DLD1 (cell line): ENCODE data around the gene MARCHF11.

Source experiments
- in situ Hi-C: cut with HindIII; loops from 2 replicates; pipeline ENCODE4 v1.10.0; 2017; ENCODE audit warnings: low sequenced_read_pairs

MARCHF11 gene

DNA sequence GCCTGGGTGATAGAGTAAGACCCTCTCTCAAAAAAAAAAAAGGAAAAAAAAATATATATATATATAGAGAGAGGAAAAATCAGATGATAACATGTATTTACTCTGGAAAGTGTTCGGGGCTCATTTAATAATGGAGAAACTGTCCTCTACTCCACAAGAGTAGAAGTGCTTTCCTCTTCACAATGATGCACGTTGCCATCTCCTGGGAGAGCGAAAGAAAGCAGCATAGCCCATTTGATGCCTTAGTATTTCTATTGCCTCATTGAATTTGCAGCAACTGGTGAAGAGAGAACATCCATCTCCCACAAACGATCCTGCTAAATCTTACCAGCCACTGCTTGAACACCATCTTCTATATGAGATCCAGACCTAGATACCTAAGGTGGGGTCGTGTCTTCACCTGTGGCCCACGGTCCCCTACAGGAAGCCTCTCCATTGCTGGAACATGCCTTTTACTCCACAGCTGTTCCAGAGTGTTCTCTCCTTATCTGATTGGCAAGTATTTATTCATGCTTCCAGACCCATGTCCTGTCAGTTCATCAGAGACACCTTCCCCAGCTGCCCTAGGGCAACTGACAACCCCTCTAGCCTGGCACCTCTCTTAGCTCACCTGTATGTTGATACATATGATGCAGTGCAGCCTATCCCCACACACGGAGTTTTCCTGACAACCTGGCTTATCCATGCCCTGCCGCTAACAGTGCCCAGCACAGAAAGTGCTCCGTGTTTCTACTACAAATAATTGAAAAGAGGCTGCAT, 115.3 kb downstream of the MARCHF11 start:
- in situ Hi-C loops: no loop called here

DNA sequence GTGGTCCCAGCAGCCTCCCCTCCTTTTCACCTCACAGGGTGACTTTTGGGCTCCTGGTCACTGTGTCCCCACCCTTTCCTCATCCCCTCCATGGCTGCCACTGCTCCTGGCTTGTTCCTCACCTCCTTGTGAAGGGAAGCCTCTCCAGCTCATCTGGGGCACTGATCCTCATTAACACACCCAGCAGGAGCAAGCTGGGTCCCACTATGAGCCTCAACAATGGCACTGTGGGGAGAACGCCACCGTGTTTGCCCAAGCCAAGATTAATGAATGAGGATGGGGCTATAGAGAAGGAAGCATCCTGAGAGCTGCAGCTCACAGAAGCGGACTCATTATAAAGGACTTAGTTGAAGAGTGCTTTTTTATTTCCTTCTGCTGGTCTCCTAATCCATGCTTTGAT, 118.4 kb downstream of the MARCHF11 start:
- in situ Hi-C loops: no loop called here

DNA sequence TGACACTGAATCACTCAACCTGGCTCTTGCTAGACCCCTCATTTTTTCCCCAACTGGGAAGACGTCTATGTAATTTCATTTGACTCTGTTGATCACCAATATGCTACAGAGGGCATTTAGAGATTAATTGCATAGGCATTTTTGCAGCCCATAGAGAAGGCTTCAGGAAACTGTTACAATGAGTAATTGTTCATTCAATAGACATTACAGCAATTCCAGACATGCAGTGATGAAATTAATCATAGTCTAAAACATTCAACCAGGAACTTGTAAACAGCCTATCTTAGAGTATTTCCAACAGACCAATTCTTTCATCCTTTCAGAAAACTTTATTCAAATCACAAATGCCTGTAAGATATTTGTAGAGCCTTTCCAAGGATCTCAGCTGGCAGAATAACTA, 122.3 kb downstream of the MARCHF11 start:
- in situ Hi-C loops: no loop called here

DNA sequence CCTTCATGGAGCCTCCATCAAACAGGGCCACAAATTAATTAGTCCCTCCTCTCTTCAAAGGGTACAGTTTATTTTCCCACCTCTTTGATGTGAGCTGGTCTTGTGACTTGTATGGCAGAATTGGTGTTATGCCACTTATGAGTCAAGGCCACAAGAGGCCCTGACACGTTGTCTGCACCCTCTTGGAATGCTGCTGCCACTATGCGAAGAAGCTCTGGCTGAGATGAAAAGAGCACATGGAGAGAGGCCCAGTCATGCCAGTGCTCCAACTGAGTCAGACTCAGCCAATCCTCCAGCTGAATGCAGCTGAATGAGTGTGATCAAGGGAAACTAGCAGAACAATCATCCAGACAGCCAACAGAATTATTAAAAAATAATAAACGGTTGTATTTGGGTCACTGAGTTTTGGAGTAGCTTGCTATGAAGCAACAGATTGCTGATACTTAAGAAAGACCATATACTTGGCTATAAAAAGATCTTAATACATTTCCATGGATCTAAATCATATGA, 128.3 kb downstream of the MARCHF11 start:
- in situ Hi-C loops: no loop called here

DNA sequence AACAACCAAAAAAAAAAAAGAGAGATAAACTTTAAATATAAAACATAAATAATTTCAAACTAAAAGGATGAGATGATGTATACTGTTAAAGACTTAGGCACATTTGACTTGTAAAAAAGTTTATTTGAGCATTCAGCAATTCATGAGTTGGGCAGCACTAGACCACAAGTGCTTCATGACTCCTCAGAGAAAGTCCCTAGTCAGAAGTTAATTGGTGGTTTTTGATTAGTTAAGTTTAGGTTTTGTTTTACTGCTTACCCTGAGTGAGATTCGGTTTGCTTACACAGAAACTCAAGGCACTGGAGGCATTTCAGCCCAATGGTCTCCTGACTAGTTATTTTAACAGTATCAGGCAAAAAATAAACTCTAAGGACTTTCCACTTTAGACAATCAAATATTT, 129.2 kb downstream of the MARCHF11 start:
- in situ Hi-C loops: no loop called here

DNA sequence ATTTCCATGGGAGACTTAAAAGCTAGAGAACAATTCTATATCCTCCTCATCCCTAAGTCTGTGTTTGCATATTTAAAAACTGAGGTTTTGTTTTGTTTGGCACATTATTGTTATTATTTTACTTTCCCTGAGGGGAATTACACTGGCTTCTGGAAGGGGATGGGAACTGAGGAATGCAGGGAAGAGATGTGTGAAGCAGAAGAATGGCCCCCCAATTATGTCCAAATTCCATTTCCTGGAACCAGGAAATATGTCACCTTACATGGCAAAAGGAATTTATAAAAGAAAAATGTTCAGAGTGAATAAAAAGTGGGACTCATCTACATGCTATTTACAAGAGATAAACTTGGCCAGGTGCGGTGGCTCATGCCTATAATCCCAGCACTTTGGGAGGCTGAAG, 129.8 kb downstream of the MARCHF11 start:
- in situ Hi-C loops: no loop called here

DNA sequence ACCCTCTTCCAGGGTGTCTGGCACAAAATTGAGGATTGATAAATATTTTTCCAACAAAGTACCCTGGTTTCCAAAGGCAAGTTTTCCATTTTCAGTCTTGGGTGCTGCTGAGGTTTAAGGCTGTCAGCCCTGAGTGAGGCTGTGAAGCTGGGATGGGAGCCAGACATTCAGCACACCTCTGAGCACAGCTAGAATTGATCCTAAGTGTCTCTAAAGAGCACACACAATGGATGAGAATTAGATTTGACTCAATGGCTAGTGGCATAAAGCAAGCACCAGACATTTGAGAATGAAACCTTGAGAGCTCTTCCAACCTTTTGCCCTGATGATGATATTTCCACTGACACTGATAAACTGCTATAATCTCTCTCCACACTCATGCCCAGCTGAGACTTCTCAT, 131.5 kb downstream of the MARCHF11 start:
- in situ Hi-C loops: no loop called here

DNA sequence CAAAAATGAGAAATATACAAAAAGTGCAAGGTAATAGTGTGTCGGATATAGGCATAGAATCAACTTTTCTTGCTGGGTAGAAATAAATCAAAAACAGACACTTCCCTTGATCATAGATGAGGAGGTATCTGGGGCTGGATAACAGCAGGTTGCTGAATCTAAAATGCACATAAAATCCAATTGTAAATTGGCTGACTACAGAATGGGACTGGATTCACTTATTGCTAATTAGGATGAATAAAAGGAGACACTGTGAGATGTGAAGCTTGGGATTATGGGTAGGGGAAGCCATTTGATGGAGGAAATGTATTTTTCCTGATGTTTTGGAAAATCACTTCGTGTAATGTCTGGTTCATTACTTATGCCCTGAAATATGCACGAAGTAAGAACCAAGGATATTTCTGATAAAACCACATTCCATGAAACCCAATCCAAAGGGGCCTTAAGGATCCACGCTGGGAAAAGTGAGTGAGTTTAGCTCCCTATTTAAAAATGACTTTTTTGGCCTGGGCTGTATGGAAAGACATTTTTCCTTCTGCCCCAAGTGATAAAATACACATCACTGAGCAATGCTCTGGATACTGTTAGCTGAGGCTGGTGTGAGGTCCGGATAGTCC, 136.1 kb downstream of the MARCHF11 start:
- in situ Hi-C loops: no loop called here

DNA sequence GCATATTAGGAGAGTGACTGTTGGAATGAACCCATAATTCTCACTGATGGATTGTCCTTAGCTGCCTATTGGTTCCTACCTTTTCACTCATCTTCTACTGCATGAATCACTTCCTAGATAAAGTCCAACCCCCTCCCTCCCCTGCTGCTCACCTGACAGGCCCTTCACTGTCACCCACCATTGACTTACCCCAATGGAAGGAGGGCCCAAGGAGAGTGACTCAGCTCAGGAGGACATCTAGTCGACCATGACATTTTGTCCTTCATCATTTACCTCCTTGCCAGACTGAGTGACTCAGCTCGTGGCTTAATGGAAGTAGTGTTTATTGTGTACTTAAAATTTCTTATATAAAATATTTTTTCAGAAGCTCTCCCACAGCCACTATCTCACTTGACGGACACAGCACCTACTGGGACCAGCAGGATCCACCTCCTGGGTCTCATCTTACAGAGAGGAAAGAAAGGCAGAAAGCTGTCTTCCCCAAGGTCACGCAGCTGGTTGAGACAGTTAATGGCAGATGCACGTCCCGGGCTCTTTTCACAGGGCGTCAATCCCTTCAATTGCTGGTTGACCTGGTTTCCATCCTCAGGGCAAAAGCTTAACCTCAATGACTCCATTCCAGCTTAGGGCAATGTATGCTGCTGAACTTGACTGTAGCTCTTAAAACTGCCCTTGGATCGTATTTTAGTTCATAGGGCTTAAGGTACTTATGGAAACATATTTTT, 142.3 kb downstream of the MARCHF11 start:
- in situ Hi-C loops: no loop called here

DNA sequence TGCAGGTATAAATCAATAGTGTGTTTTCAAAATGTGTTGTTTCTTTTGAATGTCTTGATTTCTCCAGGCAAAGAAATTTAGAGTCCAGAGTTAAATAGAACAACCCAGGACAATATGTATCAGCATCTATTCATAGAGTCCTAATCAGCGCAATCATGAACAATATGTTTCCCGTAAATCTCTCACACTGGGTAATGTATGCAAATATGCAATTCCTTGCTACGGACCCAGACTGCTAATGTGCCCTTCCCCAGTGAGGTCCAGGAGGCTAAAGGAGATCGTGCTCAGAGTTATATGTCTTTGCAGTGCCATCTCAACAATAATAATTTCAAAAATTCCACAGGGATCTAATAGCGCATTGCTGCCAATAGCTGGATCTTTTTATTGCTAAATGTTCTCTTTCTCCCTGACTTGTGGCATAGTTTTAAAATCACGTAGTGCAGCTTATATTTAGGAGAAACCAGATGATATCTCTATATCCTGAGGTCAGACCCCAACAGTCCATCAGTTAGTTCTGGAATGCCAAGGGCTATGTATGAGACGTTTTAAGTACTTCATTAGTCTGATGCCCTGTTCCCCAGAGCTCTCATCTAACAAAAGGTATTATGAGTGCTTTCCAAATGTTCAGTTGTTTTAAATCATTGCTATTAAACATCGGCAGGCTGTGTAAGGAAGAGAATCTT, 145.1 kb downstream of the MARCHF11 start:
- in situ Hi-C loops: no loop called here

DNA sequence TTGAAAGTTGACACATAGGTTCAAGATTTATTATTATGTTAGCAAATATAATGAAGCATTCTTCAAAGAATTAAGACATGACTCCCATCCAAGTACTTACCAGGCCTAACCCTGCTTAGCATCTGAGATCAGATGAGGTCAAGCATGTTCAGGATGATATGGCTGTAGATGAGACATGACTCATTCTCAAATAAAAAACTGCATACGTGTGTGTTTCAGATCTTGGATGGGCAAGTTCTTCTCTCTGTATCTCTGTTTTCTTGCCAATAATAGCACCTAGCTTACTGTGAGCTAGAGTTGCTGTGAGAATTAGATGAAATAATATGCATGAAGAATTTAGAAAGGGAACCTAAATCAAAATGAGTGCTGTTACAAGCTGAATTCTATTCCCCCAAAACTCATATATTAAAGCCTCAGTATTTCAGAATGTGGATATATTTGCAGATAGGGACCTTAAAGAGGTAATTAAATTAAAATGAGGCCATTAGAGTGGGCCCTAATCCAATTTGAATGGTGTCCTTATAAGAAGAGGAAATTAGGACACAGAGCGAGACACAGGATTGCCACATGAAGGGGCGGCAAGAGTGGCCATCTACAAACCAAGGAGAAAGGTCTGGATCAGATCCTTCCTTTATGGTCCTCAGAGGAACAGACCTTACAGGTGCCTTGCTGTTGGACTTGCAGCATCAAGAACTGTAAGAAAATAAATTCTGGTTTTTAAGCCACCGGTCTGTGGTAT, 146.2 kb downstream of the MARCHF11 start:
- in situ Hi-C loops: no loop called here

DNA sequence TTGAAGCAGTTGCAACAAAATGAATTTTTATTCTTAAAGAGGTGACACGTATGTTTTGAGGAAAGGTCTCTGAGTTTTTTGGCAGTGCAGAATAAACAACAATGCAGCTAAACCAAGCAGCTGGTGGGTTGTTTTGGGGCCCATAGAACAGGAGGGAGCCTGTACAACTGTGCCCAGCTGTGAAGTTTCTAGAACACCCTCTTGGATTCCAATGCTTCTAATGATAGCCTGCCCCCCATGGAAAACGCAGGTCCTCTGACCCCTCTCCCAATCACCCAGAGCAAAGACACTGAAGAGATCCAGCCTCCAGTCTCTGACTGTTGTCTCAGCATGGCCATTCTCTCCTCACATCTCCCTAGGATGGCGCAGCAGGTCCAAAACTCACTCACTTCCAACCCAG, 150.9 kb downstream of the MARCHF11 start:
- in situ Hi-C loops: no loop called here

DNA sequence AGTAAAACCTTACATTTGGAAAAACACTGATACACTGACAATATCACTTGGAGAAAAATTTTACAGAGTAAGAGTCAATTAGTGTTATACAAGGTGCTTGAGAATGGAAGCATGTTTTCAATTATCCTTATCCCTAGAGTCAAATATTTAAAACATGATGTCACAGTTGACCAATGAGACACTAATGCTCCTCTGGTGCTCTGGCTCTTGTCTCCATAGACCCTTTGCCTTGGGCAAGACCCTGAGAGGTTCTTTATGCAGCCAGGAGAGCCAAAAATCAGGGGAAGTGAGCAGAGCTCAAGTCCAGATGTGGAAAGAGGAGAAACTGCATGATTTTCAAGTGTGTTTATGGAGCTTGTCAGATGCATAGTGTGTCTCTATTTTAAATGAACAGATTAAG, 153.9 kb downstream of the MARCHF11 start:
- in situ Hi-C loops: no loop called here

DNA sequence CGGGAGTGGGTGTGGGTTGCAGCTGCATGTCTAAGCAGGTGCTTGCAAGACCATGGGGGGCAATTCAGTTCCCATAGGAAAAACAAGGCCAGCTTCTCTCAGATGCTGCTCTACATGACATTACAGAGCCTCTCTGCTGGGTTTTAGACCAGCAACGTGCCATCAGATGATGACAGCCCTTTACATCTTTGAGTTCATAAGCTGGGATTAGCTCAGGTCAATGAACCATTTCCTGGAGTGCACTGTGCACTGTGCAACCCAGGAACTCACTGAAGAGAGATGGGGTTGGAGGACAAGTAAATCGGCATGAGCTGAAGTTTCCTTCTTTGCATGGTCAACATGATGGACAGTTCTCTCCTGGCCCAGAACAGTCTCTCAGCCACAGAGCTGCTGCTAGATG, 160.6 kb downstream of the MARCHF11 start:
- in situ Hi-C loops: no loop called here

DNA sequence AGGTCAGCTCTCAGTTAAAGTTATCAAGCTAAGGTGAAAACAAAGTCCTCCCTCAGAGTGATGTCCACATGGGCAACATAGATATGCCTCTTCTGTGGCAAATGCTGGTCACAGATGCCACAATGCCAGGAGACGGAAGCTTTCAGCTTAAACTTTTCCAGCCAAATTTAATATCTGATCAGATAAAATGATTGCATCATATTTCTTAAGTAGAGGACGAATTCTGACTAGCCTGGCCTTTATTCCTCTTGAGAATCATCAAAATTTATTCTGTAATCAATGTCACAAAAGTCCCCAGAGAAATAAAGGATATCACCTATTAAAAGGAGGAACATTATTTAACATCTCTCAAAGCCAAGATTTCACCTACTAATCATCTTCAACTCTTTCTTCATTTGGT, 161.9 kb downstream of the MARCHF11 start:
- in situ Hi-C loops: no loop called here
